Stimulated activated CD8-positive, alpha-beta memory T cell treated with anti-CD3 and anti-CD28 coated beads, Interleukin-15, amount 100 ng/mL, for 48 hours (primary cell): ENCODE measurements around the gene MAT2A.
"Not testable (repeated sequence)": the region's sequence is repeated elsewhere in the genome, so short reads cannot be mapped to it uniquely, and the experiment has no call there.

Experiments
- DNase-seq, 2 donors: peaks; one replicate each; pipeline ENCODE4 v3.0.0-alpha.2; 2020; ENCODE audit warnings: low read depth in 2 of 2

The MAT2A gene

GRCh38 chr2:85547859-85548607 lies 9.1 kb downstream of the MAT2A start:
- DNase-seq: no peak

GRCh38 chr2:85548608-85548900 lies 9.6 kb downstream of the MAT2A start:
- DNase-seq: no peak

- no peak for DNase-seq
Observed at GRCh38 chr2:85549095-85549494, 10.1 kb downstream of the MAT2A start.

GRCh38 chr2:85549826-85550225 lies 10.9 kb downstream of the MAT2A start:
- DNase-seq: no peak

GRCh38 chr2:85550486-85550885 lies 11.5 kb downstream of the MAT2A start:
- DNase-seq: no peak

- peak; percentile 63 to 67 for DNase-seq
Observed at GRCh38 chr2:85551698-85552678, 13.0 kb downstream of the MAT2A start.

- no peak for DNase-seq
Observed at GRCh38 chr2:85553184-85553583, 14.2 kb downstream of the MAT2A start.

GRCh38 chr2:85554980-85555612 lies 16.1 kb downstream of the MAT2A start:
- DNase-seq: no peak

- DNase-seq: no peak
Observed at GRCh38 chr2:85557130-85557529, 18.2 kb downstream of the MAT2A start.

- no peak for DNase-seq
Observed at GRCh38 chr2:85558160-85558559, 19.2 kb downstream of the MAT2A start.

GRCh38 chr2:85560403-85560726 lies 21.4 kb downstream of the MAT2A start:
- DNase-seq: not testable (repeated sequence)

GRCh38 chr2:85560812-85561279 lies 21.9 kb downstream of the MAT2A start:
- no peak for DNase-seq

- DNase-seq: peak; percentile 92 to 94
Observed at GRCh38 chr2:85561280-85562212, 22.6 kb downstream of the MAT2A start, which contains the start of gene GGCX. TSS of gene GGCX (minus strand) at chr2:85561493. CDS start at chr2:85561428, 65 bp downstream.

GRCh38 chr2:85564144-85564563 lies 25.2 kb downstream of the MAT2A start:
- no peak for DNase-seq

GRCh38 chr2:85566265-85566664 lies 27.3 kb downstream of the MAT2A start:
- DNase-seq: no peak

GRCh38 chr2:85575739-85576138 lies 36.8 kb downstream of the MAT2A start:
- no peak for DNase-seq

GRCh38 chr2:85577063-85577385 lies 38.1 kb downstream of the MAT2A start:
- DNase-seq: no peak

GRCh38 chr2:85577386-85578242 lies 38.6 kb downstream of the MAT2A start, which contains the start of gene VAMP8:
TSS of gene VAMP8 (plus strand) at chr2:85577586. CDS start at chr2:85577647, 61 bp downstream.
- DNase-seq: peak; percentile 47 to 48

GRCh38 chr2:85578243-85579180 lies 39.5 kb downstream of the MAT2A start:
- DNase-seq: no peak
